ENCODE results near the gene SPACA4. TPM values are rescaled to one million over a fixed set of nuclear protein-coding genes. Genes with fewer than 3 reads are reported as not detected.
A peak's percentile ranks its signal among the peaks of the same experiment; 100 is the strongest.

The SPACA4 gene
- total and polyA plus RNA-seq, 9 of the 15 experiments (the other 6 are each of a cell fraction or from before 2014, with no cell fraction given) = not detected

DNA sequence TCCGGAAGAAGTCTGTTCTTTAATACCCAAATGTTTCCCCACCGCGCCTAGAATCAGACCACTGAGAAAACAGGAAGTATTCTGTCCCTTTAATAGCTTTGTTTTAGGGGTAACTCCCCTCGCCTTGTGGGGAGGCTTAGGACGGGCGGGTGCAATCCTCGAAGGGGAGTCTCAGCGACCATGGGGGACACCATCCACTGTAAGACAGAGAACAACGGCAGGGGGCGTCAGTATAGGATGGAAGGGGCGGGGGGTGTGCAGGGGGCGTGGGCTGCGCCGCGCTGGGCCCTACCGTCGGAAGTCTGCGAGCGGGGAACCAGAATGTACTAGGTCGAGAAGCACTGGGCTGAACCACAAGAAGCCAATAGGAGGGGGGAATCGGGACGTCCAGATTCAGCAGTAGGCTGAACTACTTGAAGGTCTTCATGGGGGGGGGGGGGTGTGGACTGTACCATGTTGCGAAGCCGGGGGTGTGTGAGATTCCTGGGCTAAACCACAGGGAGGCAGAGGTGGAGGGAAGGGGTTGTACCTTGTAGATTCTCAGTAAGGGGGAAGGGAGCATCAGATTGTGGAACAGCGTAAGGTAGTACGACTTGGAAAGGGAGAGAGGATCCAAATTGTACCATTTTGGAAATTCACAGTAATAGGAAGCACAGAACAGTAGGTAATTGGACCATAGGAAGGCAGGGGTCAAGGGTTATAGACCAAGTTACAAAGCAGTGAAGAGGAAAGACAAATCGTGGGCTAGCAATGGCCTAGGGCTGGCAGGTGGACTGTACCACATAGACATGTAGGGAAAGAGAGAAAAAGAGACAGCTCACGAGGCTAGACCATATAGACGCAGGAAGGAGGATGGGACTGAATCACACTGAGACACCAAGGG lies 31.6 kb downstream of the SPACA4 start (continued):
- TF ChIP-seq, protein P1, sequence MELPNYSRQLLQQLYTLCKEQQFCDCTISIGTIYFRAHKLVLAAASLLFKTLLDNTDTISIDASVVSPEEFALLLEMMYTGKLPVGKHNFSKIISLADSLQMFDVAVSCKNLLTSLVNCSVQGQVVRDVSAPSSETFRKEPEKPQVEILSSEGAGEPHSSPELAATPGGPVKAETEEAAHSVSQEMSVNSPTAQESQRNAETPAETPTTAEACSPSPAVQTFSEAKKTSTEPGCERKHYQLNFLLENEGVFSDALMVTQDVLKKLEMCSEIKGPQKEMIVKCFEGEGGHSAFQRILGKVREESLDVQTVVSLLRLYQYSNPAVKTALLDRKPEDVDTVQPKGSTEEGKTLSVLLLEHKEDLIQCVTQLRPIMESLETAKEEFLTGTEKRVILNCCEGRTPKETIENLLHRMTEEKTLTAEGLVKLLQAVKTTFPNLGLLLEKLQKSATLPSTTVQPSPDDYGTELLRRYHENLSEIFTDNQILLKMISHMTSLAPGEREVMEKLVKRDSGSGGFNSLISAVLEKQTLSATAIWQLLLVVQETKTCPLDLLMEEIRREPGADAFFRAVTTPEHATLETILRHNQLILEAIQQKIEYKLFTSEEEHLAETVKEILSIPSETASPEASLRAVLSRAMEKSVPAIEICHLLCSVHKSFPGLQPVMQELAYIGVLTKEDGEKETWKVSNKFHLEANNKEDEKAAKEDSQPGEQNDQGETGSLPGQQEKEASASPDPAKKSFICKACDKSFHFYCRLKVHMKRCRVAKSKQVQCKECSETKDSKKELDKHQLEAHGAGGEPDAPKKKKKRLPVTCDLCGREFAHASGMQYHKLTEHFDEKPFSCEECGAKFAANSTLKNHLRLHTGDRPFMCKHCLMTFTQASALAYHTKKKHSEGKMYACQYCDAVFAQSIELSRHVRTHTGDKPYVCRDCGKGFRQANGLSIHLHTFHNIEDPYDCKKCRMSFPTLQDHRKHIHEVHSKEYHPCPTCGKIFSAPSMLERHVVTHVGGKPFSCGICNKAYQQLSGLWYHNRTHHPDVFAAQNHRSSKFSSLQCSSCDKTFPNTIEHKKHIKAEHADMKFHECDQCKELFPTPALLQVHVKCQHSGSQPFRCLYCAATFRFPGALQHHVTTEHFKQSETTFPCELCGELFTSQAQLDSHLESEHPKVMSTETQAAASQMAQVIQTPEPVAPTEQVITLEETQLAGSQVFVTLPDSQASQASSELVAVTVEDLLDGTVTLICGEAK (IDR thresholded peaks at IDR 0.05) = peak; percentile 67
- TF ChIP-seq, protein P1 (CRISPR knock-in tag; IDR thresholded peaks at IDR 0.05) = no peak
- no peak for TF ChIP-seq NFE2L1 (tag; IDR thresholded peaks at IDR 0.05; ENCODE audit: borderline replicate concordance, low read depth)
- no peak for TF ChIP-seq KLF6 (CRISPR knock-in tag; IDR thresholded peaks at IDR 0.05; ENCODE audit: borderline replicate concordance)
- TF ChIP-seq ZNF780A (CRISPR knock-in tag; IDR thresholded peaks at IDR 0.05) = no peak
- TF ChIP-seq E2F1 (CRISPR knock-in tag; IDR thresholded peaks at IDR 0.05) = no peak
- TF ChIP-seq NCOA2 (IDR thresholded peaks at IDR 0.05; ENCODE audit: partially characterized antibody in 2 of 2) = no peak
- no peak for TF ChIP-seq PHTF2 (CRISPR knock-in tag; IDR thresholded peaks at IDR 0.05)
- TF ChIP-seq ZNF384 (IDR thresholded peaks at IDR 0.05; ENCODE audit: low read depth, low read length) = 0 out of 2 replicates have a peak, but pooled peaks have one; percentile 24
- no peak for TF ChIP-seq ELF2 (CRISPR knock-in tag; IDR thresholded peaks at IDR 0.05)
- peak; percentile 97 for TF ChIP-seq SREBF1 (IDR thresholded peaks at IDR 0.05; ENCODE audit: borderline replicate concordance, low read depth, low read length)
- TF ChIP-seq RAD21 (CRISPR knock-in tag; conservative IDR thresholded peaks at IDR 0.05 in 1 of 2, IDR thresholded peaks at IDR 0.05 in 1 of 2) = no peak
- TF ChIP-seq ZNF41 (CRISPR knock-in tag; conservative IDR thresholded peaks at IDR 0.05) = no peak
- 0 out of 2 replicates have a peak, but pooled peaks have one; percentile 27 for TF ChIP-seq ETV5 (CRISPR knock-in tag; IDR thresholded peaks at IDR 0.05; ENCODE audit: low read depth)
- TF ChIP-seq HLTF (IDR thresholded peaks at IDR 0.05) = peak; percentile 96
- peak; percentile 81 for TF ChIP-seq ZNF395 (CRISPR knock-in tag; IDR thresholded peaks at IDR 0.05)
